GM21360 (cell line): Measurements from ENCODE around the gene HEXA.

Experiments used
- ATAC-seq: cut with Tn5 transposase; IDR thresholded peaks from one replicate; pipeline ENCODE4 v1.9.1; 2021; ENCODE audit warnings: mild to moderate bottlenecking, moderate library complexity; ENCODE audit not compliant: unreplicated experiment

HEXA gene

GRCh38 chr15:72377331-72377730, 1.5 kb upstream of the HEXA start:
- ATAC-seq, result no peak

DNA sequence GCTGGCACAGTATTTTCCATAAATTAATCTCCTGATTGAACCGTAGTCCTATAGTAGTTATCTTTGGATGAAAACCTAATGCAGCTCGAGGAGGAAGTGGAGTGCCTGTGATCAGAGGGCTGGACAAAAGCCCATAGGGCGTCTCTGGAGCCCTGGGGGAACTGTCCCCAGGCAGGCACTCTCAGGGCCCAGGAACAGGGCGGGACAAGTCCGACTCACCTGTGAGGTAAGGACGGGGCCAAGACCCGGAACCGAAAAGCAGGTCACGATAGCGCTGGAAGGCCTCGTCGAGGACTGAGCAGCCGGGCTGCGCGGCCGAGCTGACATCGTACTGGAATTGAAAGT, 341 bp downstream of the HEXA start:
- ATAC-seq, result peak; percentile 48

- ATAC-seq, result no peak
Measured at GRCh38 chr15:72372361-72372760, 3.5 kb downstream of the HEXA start.

DNA sequence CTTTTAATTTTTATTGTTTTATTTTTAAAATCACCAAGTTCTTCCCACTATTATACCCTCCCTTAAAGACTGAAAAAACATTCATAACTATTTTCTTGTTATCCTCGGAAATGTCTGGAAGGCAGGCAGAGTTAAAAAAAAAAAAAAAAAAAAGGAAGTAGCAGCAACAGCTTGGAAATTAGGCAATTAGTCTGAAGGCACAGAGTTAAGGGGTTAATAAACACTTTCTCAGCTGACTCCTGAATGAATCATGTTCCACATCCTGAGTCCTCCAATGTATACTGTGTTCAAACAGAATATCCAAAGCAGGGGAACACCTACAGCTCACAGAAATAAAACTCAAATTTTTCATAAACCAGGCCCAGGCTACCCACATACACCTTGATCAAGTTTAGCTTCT, 5.8 kb downstream of the HEXA start:
- no peak for ATAC-seq

DNA sequence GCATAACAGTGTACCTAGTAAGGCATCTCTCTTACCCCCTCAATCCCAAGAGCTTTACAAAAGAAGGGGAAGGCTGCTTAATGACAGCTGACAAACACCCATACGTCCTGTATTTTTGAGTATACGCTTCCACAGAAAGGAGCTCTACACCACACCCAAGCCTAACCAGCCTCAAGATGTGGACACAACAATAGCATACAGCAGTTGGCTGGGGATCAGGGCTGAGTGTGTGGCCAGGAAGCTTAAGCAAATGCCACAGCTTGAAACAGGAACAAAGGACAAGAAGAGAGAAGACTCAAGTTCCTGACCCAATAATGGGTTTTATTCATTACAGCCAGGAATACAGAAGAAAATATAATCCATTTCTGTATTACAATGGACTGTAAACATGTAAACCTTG, 6.9 kb downstream of the HEXA start:
- no peak for ATAC-seq

- ATAC-seq, result no peak
Measured at GRCh38 chr15:72368325-72368724, 7.5 kb downstream of the HEXA start.

GRCh38 chr15:72365844-72366243, 10.0 kb downstream of the HEXA start:
- ATAC-seq, result peak; percentile 81

GRCh38 chr15:72361176-72361575, 14.6 kb downstream of the HEXA start:
- no peak for ATAC-seq

DNA sequence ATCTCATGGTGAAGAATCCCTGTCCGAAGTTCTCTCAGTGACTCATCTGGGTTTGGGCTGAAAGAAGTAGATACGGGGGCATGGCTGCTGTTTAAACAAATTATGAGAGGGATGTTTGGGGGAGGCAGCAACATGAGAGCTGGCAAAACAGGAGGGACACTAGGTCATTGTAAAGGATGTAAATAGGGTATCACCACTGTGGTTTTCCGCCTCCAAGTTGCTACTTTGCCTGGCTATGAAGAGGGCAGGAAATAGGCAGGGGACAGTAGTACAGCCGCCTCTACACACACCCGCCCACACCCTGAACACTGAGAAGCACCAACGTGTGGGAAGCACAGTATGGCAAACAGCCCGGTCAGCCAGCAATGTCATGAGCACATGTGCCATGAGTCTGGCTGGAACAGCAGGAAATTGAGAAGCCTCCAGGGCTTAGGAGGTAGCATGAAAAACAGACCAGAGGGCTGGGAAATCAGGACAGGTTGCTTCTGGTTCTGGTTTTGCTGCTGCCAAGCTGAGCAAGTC, 17.1 kb downstream of the HEXA start:
- no peak for ATAC-seq

DNA sequence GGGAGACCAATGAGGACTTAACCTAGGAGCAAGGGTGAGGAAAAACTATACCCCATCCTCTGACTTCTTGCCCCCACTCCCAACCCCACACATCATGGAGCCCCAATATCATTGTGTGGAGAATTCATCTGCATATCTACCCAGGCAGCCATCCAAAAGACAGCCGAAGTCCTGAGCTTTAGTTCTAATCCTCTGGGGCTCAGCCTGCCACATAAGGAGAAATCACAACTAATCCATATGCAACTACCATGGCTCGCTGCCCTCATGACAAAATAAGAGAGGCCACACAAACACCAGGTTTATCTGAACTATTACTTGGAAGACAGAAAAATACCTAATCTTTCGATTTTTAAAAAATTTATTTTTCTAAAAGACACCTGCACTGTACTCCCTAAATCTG, 17.7 kb downstream of the HEXA start:
- no peak for ATAC-seq

GRCh38 chr15:72354496-72354895, 21.3 kb downstream of the HEXA start:
- ATAC-seq, result no peak

DNA sequence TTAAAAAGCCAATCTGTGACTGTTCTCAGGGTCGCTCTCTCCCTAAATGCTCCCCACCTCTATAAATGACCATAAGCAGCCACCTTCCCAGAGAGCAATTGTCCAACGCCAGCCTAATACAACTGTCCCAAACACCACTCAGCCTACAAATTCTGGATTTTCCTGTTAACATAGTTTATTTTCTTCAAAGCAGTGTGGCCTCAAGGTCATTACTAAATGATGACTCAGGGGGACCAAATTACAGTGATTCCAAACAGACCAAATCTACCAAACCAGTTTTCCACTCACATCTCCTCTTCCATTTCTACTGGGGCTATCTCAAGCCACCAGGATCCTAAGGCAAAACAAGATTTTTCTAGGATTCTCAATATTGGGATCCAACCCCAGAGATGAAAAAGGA, 22.5 kb downstream of the HEXA start:
- ATAC-seq, result no peak

- ATAC-seq, result no peak
Measured at GRCh38 chr15:72345806-72346205, 30.0 kb downstream of the HEXA start.

DNA sequence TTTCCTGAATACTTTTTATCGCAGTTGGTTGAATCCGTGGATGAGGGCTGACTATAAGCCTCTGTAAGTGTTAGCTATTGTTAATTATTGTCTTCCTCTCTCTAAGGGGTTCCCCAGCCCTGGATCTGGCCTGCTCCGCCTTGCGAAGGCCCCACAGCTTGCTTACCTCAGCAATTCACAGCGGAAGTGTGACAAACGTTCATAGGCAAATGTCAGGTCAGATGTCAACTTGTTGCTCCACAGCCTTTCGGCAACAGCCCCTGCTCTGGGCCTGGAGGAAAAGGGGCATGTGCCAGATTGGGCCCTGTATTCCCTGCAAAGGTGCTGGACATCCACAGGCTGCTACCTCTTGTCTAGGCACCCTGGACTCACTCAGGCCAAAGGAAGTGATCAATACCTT, 30.5 kb downstream of the HEXA start:
- no peak for ATAC-seq

DNA sequence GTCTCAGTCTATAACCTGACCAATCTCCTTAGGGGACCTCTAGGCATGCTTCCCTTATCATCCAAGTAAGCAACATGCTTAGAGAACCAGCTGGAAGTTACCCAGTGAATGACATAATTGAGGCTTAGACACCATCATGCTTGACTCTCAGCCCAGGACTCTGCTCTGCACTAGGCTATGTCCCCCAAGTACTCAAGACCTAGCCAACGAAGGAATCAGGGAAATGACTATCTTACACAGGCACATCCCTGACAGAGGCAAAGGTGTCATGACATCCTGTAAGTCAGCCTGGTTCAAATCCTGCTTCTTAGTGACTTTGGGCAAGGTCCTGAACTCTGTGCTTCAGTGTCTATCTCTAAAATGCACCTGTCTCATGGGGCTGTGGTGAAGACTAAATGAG, 31.2 kb downstream of the HEXA start:
- no peak for ATAC-seq

DNA sequence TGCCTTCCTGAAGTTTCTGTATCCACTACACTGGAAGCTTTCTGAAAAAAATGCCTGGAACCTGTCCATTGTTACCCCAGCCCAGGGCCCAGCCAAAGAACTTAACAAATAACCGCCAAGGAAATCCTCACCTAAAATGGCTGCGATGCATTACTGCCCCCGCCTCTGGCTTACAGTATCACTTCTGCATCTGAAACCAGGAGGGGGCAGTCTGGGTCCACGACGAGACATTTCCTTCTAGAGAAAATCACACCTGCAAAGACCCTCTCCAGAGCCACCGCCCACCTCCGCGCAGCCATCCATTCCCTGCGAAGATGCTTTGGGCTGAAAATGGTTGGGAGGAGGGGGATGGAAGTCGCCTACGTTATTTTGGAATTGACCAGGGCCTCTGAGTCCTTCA, 33.4 kb downstream of the HEXA start:
- ATAC-seq, result no peak

DNA sequence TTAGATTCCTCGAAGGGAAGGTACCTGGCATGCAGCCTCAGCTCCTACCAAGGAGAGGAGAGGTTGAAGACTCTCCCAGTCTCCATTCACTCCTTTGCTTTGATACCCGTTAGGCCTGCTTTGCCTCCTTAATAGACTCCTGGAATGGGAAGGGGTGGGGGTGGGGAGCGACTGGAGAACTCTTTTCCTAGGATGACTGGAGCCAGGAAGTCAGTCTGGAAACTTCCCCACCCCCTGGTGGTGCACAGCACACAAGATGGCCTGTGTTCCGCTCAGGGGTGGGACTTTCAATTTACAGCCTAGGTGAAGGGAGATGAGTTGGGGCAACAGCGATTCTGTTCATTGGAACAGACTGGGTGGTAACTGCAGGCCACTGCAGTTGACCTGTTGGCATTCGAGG, 34.5 kb downstream of the HEXA start:
- ATAC-seq, result no peak

DNA sequence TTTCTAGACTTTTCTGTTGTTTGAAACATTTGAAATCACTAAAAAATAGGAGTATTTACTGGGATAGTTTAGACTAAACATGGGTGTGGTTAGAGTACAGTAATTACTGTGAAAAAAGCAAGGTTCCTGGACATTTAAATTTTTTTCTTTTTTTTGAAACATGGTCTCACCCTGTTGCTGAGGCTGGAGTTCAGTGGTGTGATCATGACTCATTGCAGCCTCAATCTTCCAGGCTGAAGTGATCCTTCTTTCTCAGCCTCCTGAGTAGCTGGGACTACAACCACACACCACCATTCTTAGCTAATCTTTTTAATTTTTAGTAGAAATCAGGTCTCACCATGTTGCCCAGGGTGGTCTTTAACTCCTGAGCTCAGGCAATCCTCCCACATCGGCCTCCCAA, 35.4 kb downstream of the HEXA start:
- ATAC-seq, result no peak

GRCh38 chr15:72339777-72340177, 36.0 kb downstream of the HEXA start:
- no peak for ATAC-seq

- no peak for ATAC-seq
Measured at GRCh38 chr15:72338617-72339321, 37.0 kb downstream of the HEXA start.

DNA sequence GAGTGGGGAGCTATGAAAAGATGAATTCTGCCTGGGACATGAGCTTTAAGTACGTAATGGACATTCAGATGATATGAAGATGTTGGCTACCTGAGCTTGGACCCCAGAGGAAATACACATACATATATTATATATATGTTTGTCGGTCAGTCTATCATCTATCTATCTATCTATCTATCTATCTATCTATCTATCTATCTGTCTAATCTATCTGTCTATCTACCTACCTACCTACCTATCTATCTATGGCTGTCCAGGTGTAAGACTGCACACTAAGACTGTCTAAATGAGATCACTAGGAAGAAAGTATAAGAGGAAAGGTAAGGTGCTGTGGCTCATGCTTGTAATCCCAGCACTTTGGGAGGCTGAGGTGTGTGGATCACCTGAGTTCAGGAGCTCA, 37.7 kb downstream of the HEXA start:
- ATAC-seq, result no peak

DNA sequence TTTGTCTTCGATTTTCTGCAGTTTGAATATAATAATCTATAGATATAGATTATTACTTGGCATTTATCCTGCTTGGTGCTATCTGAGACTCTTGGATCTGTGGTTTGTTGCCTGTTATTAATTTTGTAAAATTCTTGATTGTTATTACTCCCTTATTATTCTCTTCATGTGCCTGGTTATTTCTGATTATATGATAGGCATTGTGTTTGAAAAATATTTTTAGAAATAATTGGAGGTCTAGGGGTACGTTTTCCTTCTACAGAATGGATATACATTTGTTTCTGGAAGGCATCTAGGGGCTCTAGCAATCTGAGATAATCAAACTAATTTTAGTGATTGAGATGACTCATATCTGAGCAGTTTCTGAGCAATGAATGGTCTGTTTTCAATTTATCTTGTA, 41.0 kb downstream of the HEXA start:
- no peak for ATAC-seq

DNA sequence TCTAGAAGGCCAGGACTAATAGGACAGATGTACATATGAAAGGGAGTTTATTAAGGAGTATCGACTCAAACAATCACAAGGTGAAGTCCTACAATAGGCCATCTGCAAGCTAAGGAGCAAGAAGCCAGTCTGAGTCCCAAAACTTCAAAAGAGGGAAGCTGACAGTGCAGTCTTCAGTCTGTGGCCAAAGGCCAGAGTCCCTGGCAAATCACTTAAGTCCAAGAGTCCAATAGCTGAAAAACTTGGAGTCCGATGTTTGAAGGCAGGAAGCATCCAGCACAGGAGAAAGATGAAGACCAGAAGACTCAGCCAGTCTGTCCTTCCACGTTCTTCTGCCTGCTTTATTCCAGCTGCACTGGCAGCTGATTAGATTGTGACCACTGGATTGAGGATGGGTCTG, 44.8 kb downstream of the HEXA start:
- no peak for ATAC-seq
